Erythroblast (primary cell): Measurements from ENCODE around the gene TRPM3.

ENCODE experiments used
- GATA1 ChIP-seq: IDR thresholded peaks from 2 replicates; pipeline ENCODE4 v1.6.1; 2011; ENCODE audit warnings: low read depth, mild to moderate bottlenecking, control low read depth, low read length, moderate library complexity
- POLR2A ChIP-seq: IDR thresholded peaks from 2 replicates; pipeline ENCODE4 v1.6.1; 2011; ENCODE audit warnings: mild to moderate bottlenecking, low read length

GRCh38 chr9:70868041-70868440, 253.4 kb downstream of the TRPM3 start:
- TF ChIP-seq POLR2A (no peak), GATA1 (no peak)
